ENCODE data around the gene SETBP1. TPM values are rescaled to one million over a fixed set of nuclear protein-coding genes. Genes with fewer than 3 reads are reported as not detected.

Gene SETBP1
- total RNA-seq, 1 experiment from 2014 or later: 0.05 TPM

GRCh38 chr18:44771572-44771955, 90.9 kb downstream of the SETBP1 start:
- no peak overlapping the region for H3K9ac ChIP-seq (ENCODE audit: low read length)

GRCh38 chr18:44771956-44772917, 91.5 kb downstream of the SETBP1 start:
- intact Hi-C loops (cut with micrococcal nuclease): no loop called here
- ChIA-PET CTCF (no interaction called here), POLR2A (no interaction called here), RAD21 (ENCODE audit: low non-redundant PET in 1 of 2, low total read pairs in 2 of 2, uncharacterized antibody in 2 of 2, unreplicated experiment in 2 of 2) (no interaction called here)
- Histone ChIP-seq H3K27me3 (ENCODE audit: insufficient read depth, low read length) (no peaks in the 10 kb centered on the region), H3K4me1 (ENCODE audit: control insufficient read depth in 1 of 2, insufficient read depth in 2 of 2, low read length in 2 of 2) (no peaks in the 10 kb centered on the region), H3K79me2 (ENCODE audit: insufficient read depth, low read length) (no peaks in the 10 kb centered on the region), H3K9me3 (ENCODE audit: control insufficient read depth in 1 of 2, insufficient read depth in 1 of 2, low read depth in 1 of 2, low read length in 2 of 2) (peaks cover 4 to 36% of the 10 kb centered on the region in 2 experiments; a peak in 2 of 4 replicates), H4K20me1 (ENCODE audit: insufficient read depth) (no peaks in the 10 kb centered on the region), H3K9me2 (ENCODE audit: insufficient read depth) (no peaks in the 10 kb centered on the region), H3K4me2 (ENCODE audit: low read length) (no peak overlapping the region), H3K36me3 (ENCODE audit: control insufficient read depth in 1 of 2, insufficient read depth in 2 of 2, low read length in 2 of 2) (no peaks in the 10 kb centered on the region), H3K9ac (ENCODE audit: low read length) (no peak overlapping the region), H3K27ac (ENCODE audit: low read depth, low read length) (no peak overlapping the region), H2AFZ (ENCODE audit: low read depth, low read length, poor library complexity, severe bottlenecking) (no peak overlapping the region), H3K4me3 (replicated peaks in 1 of 2; ENCODE audit: low read depth in 1 of 2, low read length in 2 of 2) (no peak overlapping the region)
- DNase-seq (ENCODE audit: low read depth, low spot score) (no peak), ATAC-seq (no peak)
- no peak for TF ChIP-seq ATF3 (IDR thresholded peaks at IDR 0.05)
- TF ChIP-seq CEBPB (IDR thresholded peaks at IDR 0.05; ENCODE audit: low read depth): no peak
- no peak for TF ChIP-seq ZNF274 (IDR thresholded peaks at IDR 0.05; ENCODE audit: low read depth, low read length)
- TF ChIP-seq RAD21 (IDR thresholded peaks at IDR 0.05; ENCODE audit: low read depth): no peak
- no peak for TF ChIP-seq REST (IDR thresholded peaks at IDR 0.05; ENCODE audit: low read depth)
- TF ChIP-seq ZFX (IDR thresholded peaks at IDR 0.05): no peak
- no TSS peak for BruUV-seq (replicated peaks)

More at GRCh38 chr18:44771572-44771955, 90.9 kb downstream of the SETBP1 start:
- Histone ChIP-seq H4K20me1 (ENCODE audit: insufficient read depth) (no peaks in the 10 kb centered on the region), H3K79me2 (ENCODE audit: insufficient read depth, low read length) (no peaks in the 10 kb centered on the region), H3K4me2 (ENCODE audit: low read length) (no peak overlapping the region), H3K27ac (ENCODE audit: low read depth, low read length) (no peak overlapping the region), H2AFZ (ENCODE audit: low read depth, low read length, poor library complexity, severe bottlenecking) (no peak overlapping the region), H3K27me3 (ENCODE audit: insufficient read depth, low read length) (no peaks in the 10 kb centered on the region), H3K4me3 (replicated peaks in 1 of 2; ENCODE audit: low read depth in 1 of 2, low read length in 2 of 2) (no peak overlapping the region), H3K4me1 (ENCODE audit: control insufficient read depth in 1 of 2, insufficient read depth in 2 of 2, low read length in 2 of 2) (no peaks in the 10 kb centered on the region), H3K36me3 (ENCODE audit: control insufficient read depth in 1 of 2, insufficient read depth in 2 of 2, low read length in 2 of 2) (no peaks in the 10 kb centered on the region), H3K9me2 (ENCODE audit: insufficient read depth) (no peaks in the 10 kb centered on the region), H3K9me3 (ENCODE audit: control insufficient read depth in 1 of 2, insufficient read depth in 1 of 2, low read depth in 1 of 2, low read length in 2 of 2) (peaks cover 4 to 34% of the 10 kb centered on the region in 2 experiments; a peak in 2 of 4 replicates)
- DNase-seq (ENCODE audit: low read depth, low spot score) (no peak), ATAC-seq (no peak)
- CTCF ChIA-PET: no interaction called here
- no peak for TF ChIP-seq SRF (IDR thresholded peaks at IDR 0.05; ENCODE audit: low read depth)
- TF ChIP-seq CEBPB (IDR thresholded peaks at IDR 0.05; ENCODE audit: low read depth): no peak
- TF ChIP-seq CBX3 (IDR thresholded peaks at IDR 0.05; ENCODE audit: low read depth): no peak
- TF ChIP-seq SIN3A (IDR thresholded peaks at IDR 0.05; ENCODE audit: low read depth): no peak
- TF ChIP-seq JUND (IDR thresholded peaks at IDR 0.05): no peak
- TF ChIP-seq POLR2A (IDR thresholded peaks at IDR 0.05; ENCODE audit: borderline replicate concordance, extremely low read depth, insufficient read depth, insufficient read length): no peak
- no peak for TF ChIP-seq TCF7L2 (IDR thresholded peaks at IDR 0.05; ENCODE audit: borderline replicate concordance, extremely low read depth, insufficient read depth, insufficient read length)
- no peak for TF ChIP-seq EZH2phosphoT487 (IDR thresholded peaks at IDR 0.05; ENCODE audit: borderline replicate concordance)
- TF ChIP-seq EZH2 (IDR thresholded peaks at IDR 0.05): no peak
- TF ChIP-seq EGR1 (IDR thresholded peaks at IDR 0.05; ENCODE audit: low read depth): no peak
- TF ChIP-seq ATF3 (IDR thresholded peaks at IDR 0.05): no peak
- intact Hi-C loops (cut with micrococcal nuclease): no loop called here
- RAD21 ChIA-PET (ENCODE audit: low non-redundant PET in 1 of 2, low total read pairs in 2 of 2, uncharacterized antibody in 2 of 2, unreplicated experiment in 2 of 2): no interaction called here
- BruUV-seq (replicated peaks): no TSS peak
- POLR2A ChIA-PET: no interaction called here
